Stomach (tissue), 9 donors: ENCODE data around the gene GNS. TPM values are rescaled to one million over a fixed set of nuclear protein-coding genes. Genes with fewer than 3 reads are reported as not detected.

Source experiments
- DNase-seq, 2 donors: peaks; one replicate each; pipeline versions ENCODE4 v3.0.0 to v3.0.0-alpha.2; 2013 to 2019
- H3K27ac ChIP-seq, 5 donors: fragments of 200-600 bp in 4 of 5; sonication (generic) in 4 of 5; one replicate each; pipeline ENCODE4 v1.5.1; 2013 to 2019; ENCODE audit warnings: mild to moderate bottlenecking in 1 of 5, moderate library complexity in 1 of 5
- H3K27me3 ChIP-seq, 3 donors: fragments of 200-600 bp; sonication (generic); one replicate each; pipeline ENCODE4 v1.5.1; 2017 to 2019; ENCODE audit warnings: mixed run types in 1 of 3
- H3K36me3 ChIP-seq, 4 donors: fragments of 200-600 bp; sonication (generic); 1 replicate in 3 of 4; 2 replicates in 1 of 4; pipeline ENCODE4 v1.5.1; 2016 to 2019
- H3K4me1 ChIP-seq, 4 donors: fragments of 200-600 bp; sonication (generic); one replicate each; pipeline ENCODE4 v1.5.1; 2016 to 2019
- H3K4me3 ChIP-seq, 4 donors: fragments of 200-600 bp; sonication (generic) in 3 of 4; one replicate each; pipeline ENCODE4 v1.5.1; 2016 to 2019; ENCODE audit warnings: mild to moderate bottlenecking in 1 of 4
- H3K9me3 ChIP-seq, 4 donors: fragments of 200-600 bp; sonication (generic); one replicate each; pipeline ENCODE4 v1.5.1; 2016 to 2019
- EP300 ChIP-seq: sonication (generic); formaldehyde crosslinking; IDR thresholded peaks from one replicate; pipeline ENCODE4 v1.6.1; 2017; ENCODE audit warnings: antibody characterized with exemption
- POLR2A ChIP-seq, 4 donors: fragments of 450-650 bp; IDR thresholded peaks; one replicate each; pipeline ENCODE4 v1.6.1; 2016; ENCODE audit warnings: antibody characterized with exemption in 4 of 4, control low read depth in 2 of 4, mild to moderate bottlenecking in 1 of 4, moderate library complexity in 1 of 4
- POLR2AphosphoS5 ChIP-seq, 3 donors: sonication (generic); formaldehyde crosslinking; IDR thresholded peaks; one replicate each; pipeline ENCODE4 v1.6.1; 2016; ENCODE audit warnings: antibody characterized with exemption in 3 of 3
- WGBS, 5 donors: extraction: QIAGEN DNeasy Blood & Tissue Kit in 3 of 5; methylation state at CpG; one replicate each; pipeline versions ENCODE4 v1.1.5 to v1.1.7; 2013 to 2018; 5-methylcytosine and 5-hydroxymethylcytosine counted together
- intact Hi-C: fragments of 100-400 bp; cut with DNase I; formaldehyde crosslinking; loops from one replicate; pipeline ENCODE4 v1.15.1; 2023; ENCODE audit warnings: low total_unique reads
- polyA plus RNA-seq, 3 donors: library from polyadenylated mRNA; stranded (reverse); fragments of 200-250 nt; gene quantifications; one replicate each; pipeline ENCODE4 v1.2.3, GENCODE V29; 2013
- total RNA-seq, 5 donors: library from RNA; depleted of rRNA; stranded (reverse); fragments of >200 nt; gene quantifications; one replicate each; pipeline versions ENCODE4 v1.1.0 to v1.2.3, GENCODE V29; 2014 to 2016
- TF ChIP-seq, protein P1 (sequence below), 7 experiments: fragments of 450-650 bp in 4 of 7; fragments of 200-600 bp in 3 of 7; sonication (generic) in 3 of 7; IDR thresholded peaks; one replicate each; pipeline ENCODE4 v1.5.1; 2016 to 2019; ENCODE audit warnings: antibody characterized with exemption in 7 of 7, control low read depth in 2 of 7, mild to moderate bottlenecking in 1 of 7
- donor health status: healthy with polysubstance abuse.
- donor health status: Bipolar disorder and iron deficiency.
- donor health status: healthy.

The GNS gene
- total and polyA plus RNA-seq, 8 donors: 9.6 to 114 (median 30.3) TPM

DNA sequence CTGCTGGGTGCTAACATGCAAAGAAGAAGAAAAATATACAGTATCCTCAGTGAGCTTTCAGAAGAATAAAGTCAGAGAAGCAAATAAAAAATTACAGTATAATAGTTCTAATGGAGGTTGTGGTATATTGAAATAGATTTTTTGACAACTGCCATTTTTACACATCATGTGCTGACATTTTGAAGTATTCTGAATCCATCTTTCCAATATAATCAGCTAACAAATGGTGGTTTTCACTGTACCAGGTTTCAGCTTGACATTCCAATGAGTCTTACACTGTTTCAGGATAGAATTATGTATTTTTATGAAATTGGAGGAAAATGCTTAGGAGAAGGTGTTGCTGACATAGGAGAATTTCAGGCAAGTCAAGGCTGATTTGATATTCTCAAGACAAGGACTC lies 39.0 kb upstream of the GNS start:
- Histone ChIP-seq H3K4me3 (no peak overlapping the region), H3K9me3 (no peaks in the 10 kb centered on the region), H3K4me1 (peaks cover 0 to 31% (median 11%) of the 10 kb centered on the region in 4 donors), H3K36me3 (no peaks in the 10 kb centered on the region), H3K27me3 (peaks cover 0 to 4% (median 0%) of the 10 kb centered on the region in 3 donors), H3K27ac (no peak overlapping the region)
- intact Hi-C loops: no loop called here
- no peak for DNase-seq
- no peak for TF ChIP-seq POLR2A (IDR thresholded peaks at IDR 0.05)
- TF ChIP-seq, protein P1, sequence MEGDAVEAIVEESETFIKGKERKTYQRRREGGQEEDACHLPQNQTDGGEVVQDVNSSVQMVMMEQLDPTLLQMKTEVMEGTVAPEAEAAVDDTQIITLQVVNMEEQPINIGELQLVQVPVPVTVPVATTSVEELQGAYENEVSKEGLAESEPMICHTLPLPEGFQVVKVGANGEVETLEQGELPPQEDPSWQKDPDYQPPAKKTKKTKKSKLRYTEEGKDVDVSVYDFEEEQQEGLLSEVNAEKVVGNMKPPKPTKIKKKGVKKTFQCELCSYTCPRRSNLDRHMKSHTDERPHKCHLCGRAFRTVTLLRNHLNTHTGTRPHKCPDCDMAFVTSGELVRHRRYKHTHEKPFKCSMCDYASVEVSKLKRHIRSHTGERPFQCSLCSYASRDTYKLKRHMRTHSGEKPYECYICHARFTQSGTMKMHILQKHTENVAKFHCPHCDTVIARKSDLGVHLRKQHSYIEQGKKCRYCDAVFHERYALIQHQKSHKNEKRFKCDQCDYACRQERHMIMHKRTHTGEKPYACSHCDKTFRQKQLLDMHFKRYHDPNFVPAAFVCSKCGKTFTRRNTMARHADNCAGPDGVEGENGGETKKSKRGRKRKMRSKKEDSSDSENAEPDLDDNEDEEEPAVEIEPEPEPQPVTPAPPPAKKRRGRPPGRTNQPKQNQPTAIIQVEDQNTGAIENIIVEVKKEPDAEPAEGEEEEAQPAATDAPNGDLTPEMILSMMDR (IDR thresholded peaks at IDR 0.05): no peak
- TF ChIP-seq EP300: no peak
- no peak for TF ChIP-seq POLR2AphosphoS5 (IDR thresholded peaks at IDR 0.05)

DNA sequence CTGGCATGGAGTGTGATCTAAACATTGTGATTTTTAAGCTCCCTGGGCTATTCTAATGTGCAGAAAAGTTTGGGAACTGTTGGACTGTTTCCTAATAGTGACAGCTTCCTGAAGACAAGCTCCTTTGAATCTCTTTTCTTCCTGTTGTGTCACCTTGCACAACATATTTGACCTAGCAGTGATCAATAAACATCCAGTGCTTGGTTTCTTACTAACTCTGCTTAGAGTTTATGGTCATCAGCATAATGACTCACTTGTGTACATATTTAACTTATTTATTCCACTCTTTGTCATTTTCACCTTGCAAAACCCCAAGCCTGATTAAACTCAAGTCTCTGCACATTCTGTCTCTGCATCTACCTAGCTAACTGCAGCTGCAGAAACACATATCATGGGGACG lies 38.0 kb upstream of the GNS start:
- Histone ChIP-seq H3K4me1 (peaks cover 0 to 29% (median 10%) of the 10 kb centered on the region in 4 donors), H3K36me3 (no peaks in the 10 kb centered on the region), H3K4me3 (no peak overlapping the region), H3K27me3 (peaks cover 0 to 4% (median 0%) of the 10 kb centered on the region in 3 donors), H3K27ac (no peak overlapping the region), H3K9me3 (no peaks in the 10 kb centered on the region)
- TF ChIP-seq EP300: no peak
- TF ChIP-seq POLR2AphosphoS5 (IDR thresholded peaks at IDR 0.05): peak in 1 of 3 donors; percentile 47
- peak in 1 of 2 donors; percentile 20 for DNase-seq
- WGBS, 5 donors: 36 to 80% (median 43%) methylated on average over 1 of the region's 1 CpG
- intact Hi-C loops: no loop called here

DNA sequence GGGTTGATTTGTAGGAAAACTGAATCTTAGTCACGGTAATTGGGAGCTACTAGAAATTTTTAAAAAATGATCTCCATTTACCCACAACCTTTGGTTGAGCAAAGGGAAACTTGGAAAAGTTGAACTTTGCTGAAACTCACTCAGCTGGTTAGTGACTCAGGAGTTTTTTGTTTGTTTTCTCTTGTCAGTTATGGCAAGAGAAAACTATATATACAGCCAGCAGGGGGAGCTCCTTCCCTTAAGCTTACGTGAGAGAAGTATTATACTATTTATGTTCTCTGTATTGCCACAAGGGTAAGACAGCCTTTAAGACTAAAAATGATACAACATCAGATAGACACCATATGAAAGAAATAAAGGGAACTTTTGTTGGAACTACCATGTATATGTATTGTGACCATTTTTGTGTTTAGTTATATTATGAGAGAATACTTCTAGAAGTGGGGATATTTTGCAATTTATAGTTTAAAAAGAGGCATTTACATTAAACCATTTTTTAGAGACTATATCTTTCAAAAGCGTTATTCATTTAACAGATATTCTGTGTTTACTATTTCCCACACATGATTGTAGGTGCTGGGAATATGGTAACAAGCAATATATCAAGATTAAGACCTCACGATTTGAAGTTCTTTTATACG lies 37.1 kb upstream of the GNS start:
- Histone ChIP-seq H3K27me3 (peaks cover 0 to 4% (median 0%) of the 10 kb centered on the region in 3 donors), H3K36me3 (no peaks in the 10 kb centered on the region), H3K4me1 (peaks cover 0 to 25% (median 9%) of the 10 kb centered on the region in 4 donors), H3K9me3 (no peaks in the 10 kb centered on the region), H3K27ac (peak overlapping the region in 2 of 5 donors; percentile 34 to 42), H3K4me3 (no peak overlapping the region)
- intact Hi-C loops: no loop called here
- TF ChIP-seq, protein P1 (IDR thresholded peaks at IDR 0.05): peak in 5 of 7 experiments; percentile 17 to 86 (median 56)
- TF ChIP-seq POLR2A (IDR thresholded peaks at IDR 0.05): no peak
- TF ChIP-seq POLR2AphosphoS5 (IDR thresholded peaks at IDR 0.05): peak in 1 of 3 donors; percentile 79
- no peak for TF ChIP-seq EP300
- WGBS, 5 donors: 33 to 48% (median 39%) methylated on average over 5 of the region's 5 CpGs
- peak; percentile 75 to 95 for DNase-seq

DNA sequence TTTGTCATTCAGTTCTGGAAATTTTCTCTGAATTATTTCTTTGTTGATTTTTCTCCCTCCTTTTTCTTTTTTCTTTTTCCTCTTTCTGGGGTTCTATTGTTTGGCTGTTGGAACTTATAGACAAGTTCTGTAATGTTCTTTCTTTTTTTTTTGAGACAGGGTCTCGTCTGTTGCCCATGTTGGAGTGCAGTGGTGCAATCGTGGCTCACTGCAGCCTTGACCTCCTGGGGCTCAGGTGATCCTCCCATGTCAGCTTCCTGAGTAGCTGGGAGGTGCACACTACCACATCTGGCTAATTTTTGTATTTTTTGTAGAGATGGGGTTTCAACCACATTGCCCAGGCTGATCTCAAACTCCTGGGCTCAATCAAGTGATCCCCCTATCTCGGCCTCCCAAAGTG lies 35.1 kb upstream of the GNS start:
- intact Hi-C loops: no loop called here
- Histone ChIP-seq H3K4me3 (no peak overlapping the region), H3K27ac (no peak overlapping the region), H3K36me3 (no peaks in the 10 kb centered on the region), H3K4me1 (peaks cover 0 to 27% (median 13%) of the 10 kb centered on the region in 4 donors), H3K9me3 (no peaks in the 10 kb centered on the region), H3K27me3 (no peaks in the 10 kb centered on the region)
- 74 to 86% (median 82%) methylated on average over 3 of the region's 3 CpGs for WGBS, 5 donors
- DNase-seq: no peak
- TF ChIP-seq POLR2AphosphoS5 (IDR thresholded peaks at IDR 0.05) (no peak), EP300 (no peak), POLR2A (IDR thresholded peaks at IDR 0.05) (no peak)
- TF ChIP-seq, protein P1 (IDR thresholded peaks at IDR 0.05): no peak

DNA sequence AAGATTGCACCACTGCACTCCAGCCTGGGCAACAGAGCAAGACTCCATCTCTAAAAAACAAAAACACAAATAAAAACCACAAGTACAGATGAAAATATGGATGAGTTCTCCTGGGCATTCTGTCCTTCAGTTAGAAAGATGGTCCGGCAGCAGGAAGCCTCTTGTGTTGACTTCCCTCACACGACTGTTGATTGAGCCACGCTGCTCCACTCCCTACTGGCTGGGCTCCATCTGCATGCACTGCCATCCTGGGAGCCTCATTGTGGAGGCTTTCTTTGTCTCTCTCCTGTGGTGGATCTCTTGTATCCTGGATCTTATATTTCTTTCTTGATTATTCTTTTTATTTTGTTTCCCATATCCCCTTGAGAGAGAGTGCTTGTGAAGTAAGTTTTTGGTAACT lies 34.4 kb upstream of the GNS start:
- DNase-seq: peak in 1 of 2 donors; percentile 40
- no peaks in the 10 kb centered on the region for H3K36me3 ChIP-seq
- no peak overlapping the region for H3K27ac ChIP-seq
- H3K4me3 ChIP-seq: no peak overlapping the region
- intact Hi-C loops: no loop called here
- peaks cover 0 to 27% (median 13%) of the 10 kb centered on the region in 4 donors for H3K4me1 ChIP-seq
- H3K9me3 ChIP-seq: no peaks in the 10 kb centered on the region
- no peaks in the 10 kb centered on the region for H3K27me3 ChIP-seq
- 26 to 59% (median 35%) methylated on average over 3 of the region's 3 CpGs for WGBS, 5 donors
- TF ChIP-seq, protein P1 (IDR thresholded peaks at IDR 0.05): no peak
- TF ChIP-seq EP300 (no peak), POLR2AphosphoS5 (IDR thresholded peaks at IDR 0.05) (no peak), POLR2A (IDR thresholded peaks at IDR 0.05) (no peak)
